ENCODE results near the gene RSRP1. TPM values are rescaled to one million over a fixed set of nuclear protein-coding genes. Genes with fewer than 3 reads are reported as not detected.
"Not testable (repeated sequence)": the region's sequence is repeated elsewhere in the genome, so short reads cannot be mapped to it uniquely, and the experiment has no call there.

Gene RSRP1
- total RNA-seq, 1 experiment from 2014 or later, result 55.1 TPM

DNA sequence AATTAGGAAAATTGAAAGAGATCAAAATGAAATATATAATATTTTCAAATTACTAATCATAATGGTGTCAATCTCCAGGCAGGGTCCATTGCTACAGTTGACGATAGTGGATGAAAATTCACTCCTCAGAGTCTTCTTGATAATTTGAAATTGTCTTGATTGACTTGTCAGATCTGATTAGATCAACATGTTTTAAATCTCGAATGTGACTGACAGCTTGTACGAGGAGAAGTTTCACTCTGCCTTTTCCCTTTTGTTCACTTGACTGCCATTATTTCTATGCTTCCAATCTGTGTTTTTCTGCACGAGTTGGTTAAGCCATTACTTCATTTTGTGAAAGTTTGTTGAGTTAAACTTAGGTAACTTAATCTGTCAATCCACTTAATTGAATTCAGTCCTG, 28.4 kb upstream of the RSRP1 start:
- H4K8ac ChIP-seq (replicated peaks; ENCODE audit: insufficient read length, low read depth, low read length); H3K36me3 Mint-ChIP-seq (ENCODE audit: insufficient read depth in 1 of 3, low read depth in 3 of 3); H3K4me2 ChIP-seq (ENCODE audit: insufficient read depth, insufficient read length, low read length); H2AFZ ChIP-seq (ENCODE audit: low read length); H3K4me1 Mint-ChIP-seq; H3K27me3 ChIP-seq (ENCODE audit: insufficient read depth, low read length); H3K4ac ChIP-seq (ENCODE audit: low read depth, low read length); H2BK120ac ChIP-seq (ENCODE audit: low read depth, low read length, poor library complexity, severe bottlenecking); H2BK20ac ChIP-seq (ENCODE audit: low read depth, low read length, poor library complexity, severe bottlenecking); H3K9me3 ChIP-seq (ENCODE audit: control insufficient read depth, low read depth, low read length); H3T11ph ChIP-seq (ENCODE audit: low read length); H4K20me1 ChIP-seq (ENCODE audit: control insufficient read depth, insufficient read depth, insufficient read length); H4K91ac ChIP-seq (ENCODE audit: insufficient read length, low read depth, low read length); H3K4me1 ChIP-seq (ENCODE audit: insufficient read depth, low read length); H3K9ac ChIP-seq (ENCODE audit: extremely low read depth, insufficient read length, low read length); H3K27ac ChIP-seq (ENCODE audit: insufficient read length, low read depth, low read length); H3K18ac ChIP-seq (ENCODE audit: insufficient read length, low read depth, low read length); H3K79me1 ChIP-seq (ENCODE audit: insufficient read depth, low read depth, low read length, poor library complexity, severe bottlenecking); H2BK12ac ChIP-seq (ENCODE audit: insufficient read length, low read depth, low read length); H3K14ac ChIP-seq (ENCODE audit: insufficient read depth, low read length); H4K5ac ChIP-seq (ENCODE audit: insufficient read length, low read depth, low read length); H2AK5ac ChIP-seq (ENCODE audit: insufficient read length, low read length); H3K9me3 Mint-ChIP-seq; H3K4me3 Mint-ChIP-seq; H3K27me3 Mint-ChIP-seq (ENCODE audit: low read depth); H3K23ac ChIP-seq (ENCODE audit: insufficient read length, low read depth, low read length); H3K79me2 ChIP-seq (ENCODE audit: insufficient read depth, low read length); H2BK15ac ChIP-seq (ENCODE audit: low read depth, low read length); DNase-seq; H3K56ac ChIP-seq (ENCODE audit: insufficient read length, low read depth, low read length); H2BK5ac ChIP-seq (ENCODE audit: insufficient read length, low read length); H3K27ac Mint-ChIP-seq; H3K23me2 ChIP-seq (ENCODE audit: insufficient read length, low read depth, low read length, poor library complexity, severe bottlenecking): not testable (repeated sequence)
- no CpG with 5 or more reads among the region's 4 CpGs for WGBS (ENCODE audit: extremely low coverage, insufficient read length, low lambda C conversion rate)

DNA sequence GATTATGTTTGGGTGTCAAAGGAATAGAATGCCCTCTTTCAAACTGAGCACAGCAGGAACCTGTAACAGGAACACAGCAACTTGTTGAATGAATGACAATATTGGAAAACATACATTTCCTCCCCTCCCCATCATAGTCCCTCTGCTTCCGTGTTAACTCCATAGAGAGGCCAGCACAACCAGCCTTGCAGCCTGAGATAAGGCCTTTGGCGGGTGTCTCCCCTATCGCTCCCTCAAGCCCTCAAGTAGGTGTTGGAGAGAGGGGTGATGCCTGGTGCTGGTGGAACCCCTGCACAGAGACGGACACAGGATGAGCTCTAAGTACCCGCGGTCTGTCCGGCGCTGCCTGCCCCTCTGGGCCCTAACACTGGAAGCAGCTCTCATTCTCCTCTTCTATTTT, 25.0 kb upstream of the RSRP1 start, which contains the start of gene RHD:
TSS of gene RHD (plus strand) at position 272 of the 400 bp plus-strand sequence. CDS start at position 311, 39 bp downstream.
- peaks cover 4 to 12% of the 10 kb centered on the region in 2 experiments for H3K4me1 Mint-ChIP-seq
- not testable (repeated sequence) for H3K27me3 ChIP-seq (ENCODE audit: insufficient read depth, low read length); H2BK120ac ChIP-seq (ENCODE audit: low read depth, low read length, poor library complexity, severe bottlenecking); H3K9me3 Mint-ChIP-seq; H3K56ac ChIP-seq (ENCODE audit: insufficient read length, low read depth, low read length); H3K36me3 Mint-ChIP-seq (ENCODE audit: insufficient read depth in 1 of 3, low read depth in 3 of 3); H3K9me3 ChIP-seq (ENCODE audit: control insufficient read depth, low read depth, low read length); H2BK20ac ChIP-seq (ENCODE audit: low read depth, low read length, poor library complexity, severe bottlenecking); H3K23me2 ChIP-seq (ENCODE audit: insufficient read length, low read depth, low read length, poor library complexity, severe bottlenecking); H3K4me1 ChIP-seq (ENCODE audit: insufficient read depth, low read length); H2BK15ac ChIP-seq (ENCODE audit: low read depth, low read length); H4K91ac ChIP-seq (ENCODE audit: insufficient read length, low read depth, low read length); H2AK5ac ChIP-seq (ENCODE audit: insufficient read length, low read length); H3K4me2 ChIP-seq (ENCODE audit: insufficient read depth, insufficient read length, low read length); H4K5ac ChIP-seq (ENCODE audit: insufficient read length, low read depth, low read length); H3K4ac ChIP-seq (ENCODE audit: low read depth, low read length); H3K79me2 ChIP-seq (ENCODE audit: insufficient read depth, low read length); H3K14ac ChIP-seq (ENCODE audit: insufficient read depth, low read length); DNase-seq; H2BK5ac ChIP-seq (ENCODE audit: insufficient read length, low read length); H3K18ac ChIP-seq (ENCODE audit: insufficient read length, low read depth, low read length); H3K79me1 ChIP-seq (ENCODE audit: insufficient read depth, low read depth, low read length, poor library complexity, severe bottlenecking); H2AFZ ChIP-seq (ENCODE audit: low read length); H3K9ac ChIP-seq (ENCODE audit: extremely low read depth, insufficient read length, low read length); H3K27ac Mint-ChIP-seq; H4K8ac ChIP-seq (replicated peaks; ENCODE audit: insufficient read length, low read depth, low read length); H4K20me1 ChIP-seq (ENCODE audit: control insufficient read depth, insufficient read depth, insufficient read length); H2BK12ac ChIP-seq (ENCODE audit: insufficient read length, low read depth, low read length); H3K23ac ChIP-seq (ENCODE audit: insufficient read length, low read depth, low read length); H3K27ac ChIP-seq (ENCODE audit: insufficient read length, low read depth, low read length); H3T11ph ChIP-seq (ENCODE audit: low read length); H3K27me3 Mint-ChIP-seq (ENCODE audit: low read depth); H3K4me3 Mint-ChIP-seq
- no CpG with 5 or more reads among the region's 8 CpGs for WGBS (ENCODE audit: extremely low coverage, insufficient read length, low lambda C conversion rate)
